ENCODE data around the gene DDX42.

GRCh38 chr17:63848834-63849689, 75.1 kb downstream of the DDX42 start:
- no peak for TF ChIP-seq EP300 (IDR thresholded peaks at IDR 0.05)
- peak; percentile 34 to 68 for TF ChIP-seq CTCF (IDR thresholded peaks at IDR 0.05)
- TF ChIP-seq POLR2A (IDR thresholded peaks at IDR 0.05) = no peak

Data from suprapubic skin (tissue), 3 donors.